Ishikawa (cell line): ENCODE data around the gene LXN.

Experiments used
- CEBPB ChIP-seq: IDR thresholded peaks from 2 replicates; pipeline ENCODE4 v1.6.1; 2012
- CREB1 ChIP-seq: IDR thresholded peaks from 2 replicates; pipeline ENCODE4 v1.6.1; 2012; ENCODE audit warnings: low read depth
- EGR1 ChIP-seq: IDR thresholded peaks from 2 replicates; pipeline ENCODE4 v1.6.1; 2012
- EP300 ChIP-seq: IDR thresholded peaks from 2 replicates; pipeline ENCODE4 v1.6.1; 2012; ENCODE audit warnings: borderline replicate concordance
- FOXM1 ChIP-seq: IDR thresholded peaks from 2 replicates; pipeline ENCODE4 v1.6.1; 2012; ENCODE audit warnings: low read depth, borderline replicate concordance
- NFIC ChIP-seq: IDR thresholded peaks from 2 replicates; pipeline ENCODE4 v1.6.1; 2012
- RAD21 ChIP-seq: IDR thresholded peaks from 2 replicates; pipeline ENCODE4 v1.6.1; 2012; ENCODE audit warnings: low read depth
- TAF1 ChIP-seq: IDR thresholded peaks from 2 replicates; pipeline ENCODE4 v1.6.1; 2012; ENCODE audit warnings: low read depth, mild to moderate bottlenecking
- TCF12 ChIP-seq: IDR thresholded peaks from 2 replicates; pipeline ENCODE4 v1.6.1; 2012; ENCODE audit warnings: low read depth
- TEAD4 ChIP-seq: IDR thresholded peaks from 2 replicates; pipeline ENCODE4 v1.6.1; 2012
- USF1 ChIP-seq: IDR thresholded peaks from 2 replicates; pipeline ENCODE4 v1.6.1; 2012
- YY1 ChIP-seq: IDR thresholded peaks from 2 replicates; pipeline ENCODE4 v1.6.1; 2012; ENCODE audit warnings: low read depth
- ZBTB7A ChIP-seq: IDR thresholded peaks from 2 replicates; pipeline ENCODE4 v1.6.1; 2012; ENCODE audit warnings: low read depth
- TF ChIP-seq, protein P1 (sequence below): IDR thresholded peaks from 2 replicates; pipeline ENCODE4 v1.6.1; 2012
- TF ChIP-seq, protein P2 (sequence below): IDR thresholded peaks from 2 replicates; pipeline ENCODE4 v1.6.1; 2012; ENCODE audit warnings: low read depth, mild to moderate bottlenecking

LXN gene

GRCh38 chr3:158652463-158652862 lies 20.0 kb downstream of the LXN start:
- TF ChIP-seq, protein P1, sequence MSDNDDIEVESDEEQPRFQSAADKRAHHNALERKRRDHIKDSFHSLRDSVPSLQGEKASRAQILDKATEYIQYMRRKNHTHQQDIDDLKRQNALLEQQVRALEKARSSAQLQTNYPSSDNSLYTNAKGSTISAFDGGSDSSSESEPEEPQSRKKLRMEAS: no peak

- no peak for TF ChIP-seq CREB1
- no peak for TF ChIP-seq NFIC
- no peak for TF ChIP-seq ZBTB7A
Observed at GRCh38 chr3:158651192-158651591, 21.3 kb downstream of the LXN start.

GRCh38 chr3:158649791-158650190 lies 22.7 kb downstream of the LXN start:
- TF ChIP-seq ZBTB7A (no peak), TCF12 (no peak), USF1 (no peak), CREB1 (no peak), CEBPB (no peak), YY1 (no peak), FOXM1 (no peak), TEAD4 (no peak), RAD21 (no peak), NFIC (no peak), TAF1 (no peak), EP300 (no peak), EGR1 (no peak)
- TF ChIP-seq, protein P1: no peak
- TF ChIP-seq, protein P2, sequence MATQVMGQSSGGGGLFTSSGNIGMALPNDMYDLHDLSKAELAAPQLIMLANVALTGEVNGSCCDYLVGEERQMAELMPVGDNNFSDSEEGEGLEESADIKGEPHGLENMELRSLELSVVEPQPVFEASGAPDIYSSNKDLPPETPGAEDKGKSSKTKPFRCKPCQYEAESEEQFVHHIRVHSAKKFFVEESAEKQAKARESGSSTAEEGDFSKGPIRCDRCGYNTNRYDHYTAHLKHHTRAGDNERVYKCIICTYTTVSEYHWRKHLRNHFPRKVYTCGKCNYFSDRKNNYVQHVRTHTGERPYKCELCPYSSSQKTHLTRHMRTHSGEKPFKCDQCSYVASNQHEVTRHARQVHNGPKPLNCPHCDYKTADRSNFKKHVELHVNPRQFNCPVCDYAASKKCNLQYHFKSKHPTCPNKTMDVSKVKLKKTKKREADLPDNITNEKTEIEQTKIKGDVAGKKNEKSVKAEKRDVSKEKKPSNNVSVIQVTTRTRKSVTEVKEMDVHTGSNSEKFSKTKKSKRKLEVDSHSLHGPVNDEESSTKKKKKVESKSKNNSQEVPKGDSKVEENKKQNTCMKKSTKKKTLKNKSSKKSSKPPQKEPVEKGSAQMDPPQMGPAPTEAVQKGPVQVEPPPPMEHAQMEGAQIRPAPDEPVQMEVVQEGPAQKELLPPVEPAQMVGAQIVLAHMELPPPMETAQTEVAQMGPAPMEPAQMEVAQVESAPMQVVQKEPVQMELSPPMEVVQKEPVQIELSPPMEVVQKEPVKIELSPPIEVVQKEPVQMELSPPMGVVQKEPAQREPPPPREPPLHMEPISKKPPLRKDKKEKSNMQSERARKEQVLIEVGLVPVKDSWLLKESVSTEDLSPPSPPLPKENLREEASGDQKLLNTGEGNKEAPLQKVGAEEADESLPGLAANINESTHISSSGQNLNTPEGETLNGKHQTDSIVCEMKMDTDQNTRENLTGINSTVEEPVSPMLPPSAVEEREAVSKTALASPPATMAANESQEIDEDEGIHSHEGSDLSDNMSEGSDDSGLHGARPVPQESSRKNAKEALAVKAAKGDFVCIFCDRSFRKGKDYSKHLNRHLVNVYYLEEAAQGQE: no peak

- no peak for TF ChIP-seq NFIC
- no peak for TF ChIP-seq ZBTB7A
- peak; percentile 27; the same call in 1 of the 2 replicates for TF ChIP-seq EP300
- no peak; the same call in 1 of the 2 replicates for TF ChIP-seq EGR1
- no peak for TF ChIP-seq TEAD4
- TF ChIP-seq CEBPB: peak; percentile 36; the same call in 1 of the 2 replicates
- TF ChIP-seq FOXM1: no peak
- TF ChIP-seq, protein P1: peak; percentile 92
- peak; percentile 52; the same call in 1 of the 2 replicates for TF ChIP-seq YY1
- peak; percentile 79 for TF ChIP-seq TCF12
- TF ChIP-seq TAF1: peak; percentile 72
- 0 out of 2 replicates have a peak, but pooled peaks have one; percentile 15 for TF ChIP-seq CREB1
- TF ChIP-seq RAD21: peak; percentile 27; the same call in 1 of the 2 replicates
- TF ChIP-seq, protein P2: no peak
- TF ChIP-seq USF1: no peak; the same call in 1 of the 2 replicates
Observed at GRCh38 chr3:158644345-158644908, 28.0 kb downstream of the LXN start, which contains the start of gene GFM1. Gene GFM1, plus strand, starts transcription at chr3:158644527. Its CDS starts 108 bp downstream, at chr3:158644635.

- no peak for TF ChIP-seq CREB1
Observed at GRCh38 chr3:158642474-158643210, 29.8 kb downstream of the LXN start.

DNA sequence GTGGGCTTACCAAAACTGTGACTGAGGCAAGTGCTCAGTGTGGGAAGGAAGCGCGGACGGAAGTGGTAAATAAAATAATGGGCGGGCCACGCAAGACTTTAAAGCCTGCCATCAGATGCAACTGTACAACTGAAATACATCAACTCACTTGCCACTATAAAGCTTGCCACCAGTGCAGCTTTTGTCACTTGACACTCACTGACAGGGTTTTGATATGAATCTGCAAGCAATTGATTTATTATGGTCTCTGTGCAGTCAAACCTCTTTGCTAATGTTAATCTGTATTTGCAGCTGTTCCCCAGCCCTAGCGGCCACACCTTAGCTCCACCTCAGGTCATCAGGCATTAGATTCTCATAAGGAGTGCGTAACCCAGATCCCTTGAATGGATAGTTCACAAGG lies 30.4 kb downstream of the LXN start:
- TF ChIP-seq TEAD4 (no peak), RAD21 (no peak), USF1 (no peak), FOXM1 (no peak), EGR1 (no peak), TAF1 (no peak), EP300 (no peak), CEBPB (no peak), NFIC (no peak), TCF12 (no peak), ZBTB7A (no peak), CREB1 (no peak), YY1 (no peak)
- TF ChIP-seq, protein P2: no peak
- TF ChIP-seq, protein P1: no peak
